ENCODE measurements around the gene NANOGP8. TPM values are rescaled to one million over a fixed set of nuclear protein-coding genes. Genes with fewer than 3 reads are reported as not detected.

The NANOGP8 gene
- total RNA-seq, 4 donors from 2014 or later = 0.63 to 3.3 (median 0.71) TPM; not detected in 1

DNA sequence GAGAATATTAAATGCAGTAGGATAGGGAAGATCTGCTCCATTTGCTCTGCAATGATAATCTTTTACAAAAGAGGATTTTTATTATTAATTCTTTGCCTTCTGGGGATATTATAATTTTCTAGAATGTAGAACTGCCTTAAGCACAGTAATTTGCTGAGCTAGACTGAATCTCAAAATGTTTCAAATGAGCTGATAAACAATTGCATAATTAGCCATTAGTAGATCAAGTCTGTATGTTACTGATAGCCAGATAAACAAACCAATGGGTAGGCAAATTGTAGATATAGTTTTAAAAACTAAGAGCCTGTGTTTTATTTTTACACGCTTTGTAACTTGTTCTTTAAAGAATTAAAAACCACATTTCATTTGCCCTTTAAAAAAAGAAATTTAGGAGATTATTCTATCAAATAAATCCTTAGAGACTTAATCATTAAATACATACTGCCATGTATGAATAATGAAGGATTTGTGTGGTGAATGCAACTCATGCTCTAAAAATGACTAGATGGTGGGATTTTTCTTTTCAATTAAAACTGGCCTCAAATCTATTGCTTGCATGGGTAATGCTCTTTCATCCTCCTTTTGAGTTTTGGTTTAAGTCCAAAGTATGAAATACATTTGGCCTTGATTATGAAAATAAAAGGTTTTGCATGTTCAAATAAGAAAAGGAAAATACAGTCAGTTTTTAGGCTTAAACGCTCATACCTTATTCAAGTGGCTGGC lies 32.6 kb upstream of the NANOGP8 start:
- Histone ChIP-seq H3K4me3 (no peak overlapping the region), H3K4me1 (peaks cover 0 to 9% (median 0%) of the 10 kb centered on the region in 4 donors), H3K27ac (replicated peaks in 1 of 4) (no peak overlapping the region), H3K36me3 (no peaks in the 10 kb centered on the region), H3K9me3 (no peaks in the 10 kb centered on the region), H3K27me3 (no peaks in the 10 kb centered on the region)
- TF ChIP-seq, protein P1, sequence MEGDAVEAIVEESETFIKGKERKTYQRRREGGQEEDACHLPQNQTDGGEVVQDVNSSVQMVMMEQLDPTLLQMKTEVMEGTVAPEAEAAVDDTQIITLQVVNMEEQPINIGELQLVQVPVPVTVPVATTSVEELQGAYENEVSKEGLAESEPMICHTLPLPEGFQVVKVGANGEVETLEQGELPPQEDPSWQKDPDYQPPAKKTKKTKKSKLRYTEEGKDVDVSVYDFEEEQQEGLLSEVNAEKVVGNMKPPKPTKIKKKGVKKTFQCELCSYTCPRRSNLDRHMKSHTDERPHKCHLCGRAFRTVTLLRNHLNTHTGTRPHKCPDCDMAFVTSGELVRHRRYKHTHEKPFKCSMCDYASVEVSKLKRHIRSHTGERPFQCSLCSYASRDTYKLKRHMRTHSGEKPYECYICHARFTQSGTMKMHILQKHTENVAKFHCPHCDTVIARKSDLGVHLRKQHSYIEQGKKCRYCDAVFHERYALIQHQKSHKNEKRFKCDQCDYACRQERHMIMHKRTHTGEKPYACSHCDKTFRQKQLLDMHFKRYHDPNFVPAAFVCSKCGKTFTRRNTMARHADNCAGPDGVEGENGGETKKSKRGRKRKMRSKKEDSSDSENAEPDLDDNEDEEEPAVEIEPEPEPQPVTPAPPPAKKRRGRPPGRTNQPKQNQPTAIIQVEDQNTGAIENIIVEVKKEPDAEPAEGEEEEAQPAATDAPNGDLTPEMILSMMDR (IDR thresholded peaks at IDR 0.05) = no peak
- no peak for TF ChIP-seq POLR2AphosphoS5 (IDR thresholded peaks at IDR 0.05)
- TF ChIP-seq EP300 (IDR thresholded peaks at IDR 0.05) = no peak
- no peak for TF ChIP-seq POLR2A (IDR thresholded peaks at IDR 0.05; ENCODE audit: low read depth)
- DNase-seq (ENCODE audit: extremely low spot score) = no peak
- intact Hi-C loops (cut with DNase I) = no loop called here
- 82% methylated on average over 2 of the region's 2 CpGs for WGBS

DNA sequence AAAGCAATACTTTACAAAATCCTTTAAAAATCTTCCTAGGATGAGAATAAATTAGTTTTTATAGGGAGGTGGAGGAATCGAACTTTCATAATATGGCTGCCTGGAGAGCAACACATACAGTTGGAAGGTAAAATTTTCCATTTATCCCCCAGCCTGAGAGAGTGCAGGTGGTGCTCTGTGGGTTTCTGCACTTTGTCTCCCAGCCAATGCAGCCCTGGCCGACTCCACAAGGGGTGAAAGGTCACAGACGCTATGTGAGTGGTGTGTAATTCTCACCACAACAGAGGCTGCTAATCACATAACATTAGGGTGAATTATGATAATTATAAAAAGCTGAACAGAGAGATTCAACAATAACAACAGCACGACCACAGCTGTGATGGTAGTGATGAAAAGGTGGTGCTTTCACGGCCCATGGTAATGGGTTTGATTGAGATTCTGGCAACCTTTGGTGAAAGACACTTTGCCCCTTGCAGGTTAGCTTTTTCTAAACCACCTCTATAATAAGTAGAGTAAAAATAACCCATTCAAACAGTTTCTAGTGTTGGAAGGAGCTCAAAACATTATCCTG lies 30.1 kb upstream of the NANOGP8 start:
- intact Hi-C loops (cut with DNase I) = no loop called here
- peaks cover 0 to 9% (median 0%) of the 10 kb centered on the region in 4 donors for H3K4me1 ChIP-seq
- TF ChIP-seq EP300 (IDR thresholded peaks at IDR 0.05) (no peak), POLR2A (IDR thresholded peaks at IDR 0.05; ENCODE audit: low read depth) (no peak), POLR2AphosphoS5 (IDR thresholded peaks at IDR 0.05) (no peak)
- TF ChIP-seq, protein P1 (IDR thresholded peaks at IDR 0.05) = no peak
- 36% methylated on average over 5 of the region's 5 CpGs for WGBS
- no peaks in the 10 kb centered on the region for H3K9me3 ChIP-seq
- no peak overlapping the region for H3K27ac ChIP-seq (replicated peaks in 1 of 4)
- H3K27me3 ChIP-seq = no peaks in the 10 kb centered on the region
- no peak for DNase-seq (ENCODE audit: extremely low spot score)
- no peak overlapping the region for H3K4me3 ChIP-seq
- H3K36me3 ChIP-seq = no peaks in the 10 kb centered on the region

DNA sequence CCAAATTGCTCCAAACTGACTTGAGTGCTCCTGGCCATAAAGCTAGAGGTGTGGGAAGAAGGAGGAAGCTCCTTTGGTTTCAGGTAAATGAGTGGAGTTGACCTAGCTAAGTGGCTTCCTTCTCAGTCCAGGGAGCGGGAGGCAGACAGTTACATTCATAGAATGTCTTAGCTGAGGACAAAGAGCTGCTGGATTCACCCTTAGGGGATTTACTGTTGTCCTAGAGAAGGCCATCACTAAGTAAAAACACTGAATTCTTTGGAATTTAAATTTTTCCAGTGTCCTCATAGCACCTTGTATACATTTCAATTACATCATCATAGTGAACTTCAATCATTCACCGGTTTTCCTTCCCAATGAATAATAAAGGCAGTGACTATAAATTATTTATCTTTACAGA lies 27.3 kb upstream of the NANOGP8 start:
- Histone ChIP-seq H3K9me3 (no peaks in the 10 kb centered on the region), H3K36me3 (no peaks in the 10 kb centered on the region), H3K27me3 (no peaks in the 10 kb centered on the region), H3K27ac (replicated peaks in 1 of 4) (no peak overlapping the region), H3K4me3 (no peak overlapping the region), H3K4me1 (peaks cover 0 to 9% (median 0%) of the 10 kb centered on the region in 4 donors)
- TF ChIP-seq, protein P1 (IDR thresholded peaks at IDR 0.05) = no peak
- no peak for TF ChIP-seq POLR2A (IDR thresholded peaks at IDR 0.05; ENCODE audit: low read depth)
- TF ChIP-seq EP300 (IDR thresholded peaks at IDR 0.05) = no peak
- TF ChIP-seq POLR2AphosphoS5 (IDR thresholded peaks at IDR 0.05) = no peak
- 91% methylated on average over 2 of the region's 2 CpGs for WGBS
- no peak for DNase-seq (ENCODE audit: extremely low spot score)
- intact Hi-C loops (cut with DNase I) = no loop called here

DNA sequence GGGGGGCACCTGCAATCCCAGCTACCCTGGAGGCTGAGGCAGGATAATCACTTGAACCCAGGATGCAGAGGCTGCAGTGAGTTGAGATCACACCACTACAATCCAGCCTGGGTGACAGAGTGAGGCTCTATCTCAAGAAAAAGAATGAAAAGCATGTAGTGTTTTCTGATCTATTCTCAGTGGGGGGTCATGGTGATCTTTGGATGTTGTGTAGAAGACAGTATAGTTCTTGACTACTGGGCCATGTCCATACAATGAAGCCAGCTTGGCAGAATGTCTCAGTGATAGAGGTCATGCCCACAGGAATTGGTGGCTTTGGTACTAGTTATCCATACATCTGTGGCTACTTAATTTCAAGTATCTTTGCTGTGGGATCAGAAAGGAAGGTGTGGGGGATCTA lies 26.8 kb upstream of the NANOGP8 start:
- intact Hi-C loops (cut with DNase I) = no loop called here
- TF ChIP-seq POLR2AphosphoS5 (IDR thresholded peaks at IDR 0.05) (no peak), EP300 (IDR thresholded peaks at IDR 0.05) (no peak), POLR2A (IDR thresholded peaks at IDR 0.05; ENCODE audit: low read depth) (no peak)
- TF ChIP-seq, protein P1 (IDR thresholded peaks at IDR 0.05) = no peak
- Histone ChIP-seq H3K27me3 (no peaks in the 10 kb centered on the region), H3K27ac (replicated peaks in 1 of 4) (no peak overlapping the region), H3K9me3 (no peaks in the 10 kb centered on the region), H3K4me1 (peaks cover 0 to 9% (median 0%) of the 10 kb centered on the region in 4 donors), H3K36me3 (no peaks in the 10 kb centered on the region), H3K4me3 (no peak overlapping the region)
- no peak for DNase-seq (ENCODE audit: extremely low spot score)
